IMR-90 (cell line): ENCODE measurements around the gene PPP6R3. TPM values are rescaled to one million over a fixed set of nuclear protein-coding genes. Genes with fewer than 3 reads are reported as not detected.

Source experiments
- ATAC-seq: fragments of 200-7000 bp; cut with Tn5 transposase; 2 replicates; pipeline ENCODE4 v1.9.1; 2020; ENCODE audit warnings: low read depth, mild to moderate bottlenecking, moderate library complexity
- BruUV-seq: library from RNA; stranded (reverse); fragments of 400-500 nt; replicated peaks from 2 replicates; lab custom pipeline; 2021; lab: Mats Ljungman, UMichigan
- CTCF ChIA-PET: fragments of 300-600 bp; formaldehyde crosslinking; extraction: SDS; loops from one replicate; lab custom pipeline; 2021; ENCODE audit warnings: antibody characterized with exemption; lab: Yijun Ruan, JAX
- POLR2A ChIA-PET: fragments of 300-600 bp; sonication (Branson Sonifier 250); formaldehyde crosslinking; loops from one replicate; lab custom pipeline; 2022; ENCODE audit warnings: antibody characterized with exemption; ENCODE audit not compliant: unreplicated experiment; lab: Charles Lee
- DNase-seq: peaks from one replicate; pipeline ENCODE4 v3.0.0; 2013
- H2AFZ ChIP-seq: replicated peaks from 2 replicates; pipeline ENCODE3; 2013; ENCODE audit warnings: low read length, mild to moderate bottlenecking; ENCODE audit not compliant: poor library complexity
- H2AK5ac ChIP-seq: 2 replicates; pipeline ENCODE4 v1.6.1; 2013; ENCODE audit warnings: low read depth, low read length, inconsistent platforms
- H2AK9ac ChIP-seq: replicated peaks from 2 replicates; pipeline ENCODE3; 2013; ENCODE audit warnings: mild to moderate bottlenecking, low read depth, low read length, moderate library complexity; ENCODE audit not compliant: poor library complexity
- H2BK120ac ChIP-seq: 2 replicates; pipeline ENCODE4 v1.6.1; 2013; ENCODE audit warnings: low read depth, low read length, inconsistent platforms
- H2BK15ac ChIP-seq: 3 replicates; pipeline ENCODE4 v1.6.1; 2013; ENCODE audit warnings: low read depth, low read length, inconsistent platforms
- H2BK20ac ChIP-seq: 2 replicates; pipeline ENCODE4 v1.6.1; 2013; ENCODE audit warnings: low read depth, mild to moderate bottlenecking, inconsistent platforms, low read length, moderate library complexity
- H2BK5ac ChIP-seq: 2 replicates; pipeline ENCODE4 v1.6.1; 2013; ENCODE audit warnings: mild to moderate bottlenecking, low read depth, low read length, inconsistent platforms; ENCODE audit not compliant: poor library complexity, severe bottlenecking
- H3K14ac ChIP-seq: replicated peaks from 2 replicates; pipeline ENCODE4 v1.6.1; 2013; ENCODE audit warnings: low read depth, low read length, inconsistent platforms
- H3K18ac ChIP-seq: 2 replicates; pipeline ENCODE4 v1.6.1; 2013; ENCODE audit warnings: low read depth, low read length, control low read depth
- H3K23ac ChIP-seq: 2 replicates; pipeline ENCODE4 v1.6.1; 2013; ENCODE audit warnings: low read depth, low read length, inconsistent platforms
- H3K27ac ChIP-seq: 2 replicates; pipeline ENCODE4 v1.5.1; 2013; ENCODE audit warnings: mild to moderate bottlenecking, control low read depth, low read length; ENCODE audit not compliant: insufficient read depth
- H3K27me3 ChIP-seq: 2 replicates; pipeline ENCODE4 v1.6.1; 2013; ENCODE audit warnings: low read length; ENCODE audit not compliant: control insufficient read depth, insufficient read depth
- H3K36me3 ChIP-seq: 2 replicates; pipeline ENCODE4 v1.6.1; 2013; ENCODE audit warnings: low read length, mixed read lengths; ENCODE audit not compliant: control insufficient read depth, insufficient read depth
- H3K4ac ChIP-seq: 2 replicates; pipeline ENCODE4 v1.6.1; 2013; ENCODE audit warnings: low read depth, low read length, inconsistent platforms
- H3K4me1 ChIP-seq: 2 replicates; pipeline ENCODE4 v1.6.1; 2013; ENCODE audit warnings: low read length, mixed read lengths; ENCODE audit not compliant: control insufficient read depth, insufficient read depth
- H3K4me2 ChIP-seq: 2 replicates; pipeline ENCODE4 v1.6.1; 2013; ENCODE audit warnings: low read depth, mild to moderate bottlenecking, control low read depth, low read length, moderate library complexity
- H3K4me3 ChIP-seq: 2 replicates; pipeline ENCODE4 v1.5.1; 2013; ENCODE audit warnings: low read depth, mild to moderate bottlenecking, control low read depth, low read length, moderate library complexity; ENCODE audit not compliant: insufficient read depth
- H3K56ac ChIP-seq: 2 replicates; pipeline ENCODE4 v1.6.1; 2013; ENCODE audit warnings: low read length, inconsistent platforms; ENCODE audit not compliant: insufficient read depth; ENCODE audit errors: extremely low read depth
- H3K79me1 ChIP-seq, 2 experiments: 2 replicates each; pipeline ENCODE4 v1.6.1; 2013; ENCODE audit warnings: low read length in 2 of 2, inconsistent platforms in 1 of 2, low read depth in 1 of 2
- H3K9ac ChIP-seq: 2 replicates; pipeline ENCODE4 v1.6.1; 2013; ENCODE audit warnings: low read depth, low read length, control low read depth
- H3K9me1 ChIP-seq: 2 replicates; pipeline ENCODE4 v1.6.1; 2013; ENCODE audit warnings: low read length, inconsistent platforms; ENCODE audit not compliant: insufficient read depth
- H3K9me3 ChIP-seq: 2 replicates; pipeline ENCODE4 v1.6.1; 2013; ENCODE audit warnings: low read length; ENCODE audit not compliant: control insufficient read depth, insufficient read depth
- H4K20me1 ChIP-seq: 2 replicates; pipeline ENCODE4 v1.6.1; 2013; ENCODE audit warnings: low read length, inconsistent platforms; ENCODE audit not compliant: insufficient read depth
- H4K5ac ChIP-seq: 2 replicates; pipeline ENCODE4 v1.6.1; 2013; ENCODE audit warnings: mild to moderate bottlenecking, low read depth, low read length, control low read depth
- H4K8ac ChIP-seq, 2 experiments: 2 replicates each; pipeline ENCODE4 v1.6.1; 2013; ENCODE audit warnings: low read depth in 2 of 2, low read length in 2 of 2, control low read depth in 1 of 2, inconsistent platforms in 1 of 2
- H4K91ac ChIP-seq: 2 replicates; pipeline ENCODE4 v1.6.1; 2013; ENCODE audit warnings: low read depth, low read length, inconsistent platforms; ENCODE audit not compliant: insufficient read depth
- BHLHE40 ChIP-seq: fragments of 150-350 bp; IDR thresholded peaks from 2 replicates; pipeline ENCODE4 v1.6.1; 2016; ENCODE audit warnings: mild to moderate bottlenecking, low read depth, low read length
- CEBPB ChIP-seq: IDR thresholded peaks from 2 replicates; pipeline ENCODE4 v1.6.1; 2012; ENCODE audit warnings: low read depth, low read length, improper control_type of control experiment
- CHD1 ChIP-seq: IDR thresholded peaks from 2 replicates; pipeline ENCODE4 v1.6.1; 2012; ENCODE audit warnings: low read depth, low read length, improper control_type of control experiment
- FOS ChIP-seq: fragments of 150-350 bp; IDR thresholded peaks from 2 replicates; pipeline ENCODE4 v1.6.1; 2016; ENCODE audit warnings: low read depth, low read length
- MAFK ChIP-seq: IDR thresholded peaks from 2 replicates; pipeline ENCODE4 v1.6.1; 2012; ENCODE audit warnings: low read depth, low read length, improper control_type of control experiment
- MAZ ChIP-seq: IDR thresholded peaks from 2 replicates; pipeline ENCODE4 v1.6.1; 2012; ENCODE audit warnings: low read depth, mild to moderate bottlenecking, low read length, improper control_type of control experiment, moderate library complexity, borderline replicate concordance
- MXI1 ChIP-seq: IDR thresholded peaks from 2 replicates; pipeline ENCODE4 v1.6.1; 2012; ENCODE audit warnings: low read depth, mild to moderate bottlenecking, low read length, moderate library complexity, borderline replicate concordance
- NFE2L2 ChIP-seq: fragments of 150-350 bp; IDR thresholded peaks from 2 replicates; pipeline ENCODE4 v1.6.1; 2016; ENCODE audit warnings: low read depth, mild to moderate bottlenecking, low read length
- POLR2A ChIP-seq: IDR thresholded peaks from 2 replicates; pipeline ENCODE4 v1.6.1; 2012; ENCODE audit warnings: mild to moderate bottlenecking, low read depth, low read length
- RAD21 ChIP-seq: IDR thresholded peaks from 2 replicates; pipeline ENCODE4 v1.6.1; 2012; ENCODE audit warnings: low read length, improper control_type of control experiment
- RCOR1 ChIP-seq: IDR thresholded peaks from 2 replicates; pipeline ENCODE4 v1.6.1; 2012; ENCODE audit warnings: mild to moderate bottlenecking, low read length, improper control_type of control experiment; ENCODE audit not compliant: insufficient replicate concordance
- RFX5 ChIP-seq: IDR thresholded peaks from 2 replicates; pipeline ENCODE4 v1.8.0; 2012; ENCODE audit warnings: low read depth, mild to moderate bottlenecking, low read length, moderate library complexity
- SMC3 ChIP-seq: fragments of 150-350 bp; IDR thresholded peaks from 2 replicates; pipeline ENCODE4 v1.6.1; 2016; ENCODE audit warnings: low read depth, mild to moderate bottlenecking, antibody characterized with exemption, low read length, moderate library complexity
- USF2 ChIP-seq: fragments of 150-350 bp; IDR thresholded peaks from 2 replicates; pipeline ENCODE4 v1.6.1; 2017; ENCODE audit warnings: mild to moderate bottlenecking, antibody characterized with exemption, low read length, low read depth
- WGBS, 2 experiments: methylation state at CpG; one replicate each; pipeline versions ENCODE4 v1.1.5 to v1.1.7; 2013; ENCODE audit warnings: missing lambda C conversion rate in 2 of 2; ENCODE audit not compliant: insufficient read length in 1 of 2; ENCODE audit errors: extremely low coverage in 2 of 2; 5-methylcytosine and 5-hydroxymethylcytosine counted together
- dilution Hi-C: fragments of 300-500 bp; cut with HindIII; formaldehyde crosslinking; loops from one replicate; pipeline ENCODE4 v1.14.3; 2018; ENCODE audit warnings: low sequenced_read_pairs; ENCODE audit not compliant: unreplicated experiment
- in situ Hi-C: fragments of 300-500 bp; cut with MboI; formaldehyde crosslinking; loops from 3 replicates; pipeline ENCODE4 v1.14.3; 2019; ENCODE audit warnings: low sequenced_read_pairs, inconsistent platforms, mixed read lengths
- intact Hi-C: fragments of 100-400 bp; cut with micrococcal nuclease; formaldehyde crosslinking; loops from 2 replicates; pipeline ENCODE4 v1.10.0; 2022
- polyA plus RNA-seq, 3 experiments: library from polyadenylated mRNA; depleted of rRNA; stranded (reverse); fragments of >200 nt; gene quantifications; 2 replicates each; pipeline ENCODE4 v1.2.3, GENCODE V29; 2012; ENCODE audit warnings: low replicate concordance in 1 of 3
- total RNA-seq: library from RNA; depleted of rRNA; stranded (reverse); fragments of >200 nt; gene quantifications from 2 replicates; pipeline ENCODE4 v1.2.3, GENCODE V29; 2012
- TF ChIP-seq, protein P1 (sequence below): fragments of 150-350 bp; IDR thresholded peaks from 2 replicates; pipeline ENCODE4 v1.6.1; 2016; ENCODE audit warnings: low read depth, mild to moderate bottlenecking, low read length, moderate library complexity, borderline replicate concordance
- TF ChIP-seq, protein P2 (sequence below): conservative IDR thresholded peaks from 2 replicates; pipeline ENCODE4 v1.5.1; 2012; ENCODE audit warnings: mild to moderate bottlenecking, low read depth, low read length, improper control_type of control experiment

The PPP6R3 gene
- total and polyA plus RNA-seq, 2 of the 4 experiments (the other 2 are of a cell fraction), result 29.0 to 123 TPM

DNA sequence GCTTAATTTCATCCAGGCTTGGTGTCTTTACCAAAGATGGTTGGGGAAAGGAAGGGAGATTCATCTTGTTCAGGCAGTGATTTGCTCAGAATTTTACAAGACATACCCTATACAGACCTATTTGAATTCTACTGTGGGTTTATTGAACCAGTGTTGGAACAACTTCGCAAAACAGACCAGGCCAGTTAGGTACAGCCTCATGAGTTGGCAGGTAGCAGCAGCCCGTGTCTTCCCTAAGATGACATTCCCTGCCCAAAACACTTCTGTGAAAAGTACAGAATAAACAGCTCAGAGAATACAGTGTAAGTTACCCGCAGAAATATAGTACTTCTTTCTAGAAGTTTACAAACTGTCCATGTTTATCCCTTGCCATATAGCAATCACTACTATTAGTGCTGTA is 121.3 kb downstream of the PPP6R3 start:
- peaks cover 29% of the 10 kb centered on the region for H3K36me3 ChIP-seq
- DNase-seq, result no peak
- H4K5ac ChIP-seq, result no peak overlapping the region
- H3K56ac ChIP-seq, result no peak overlapping the region
- BruUV-seq, result no TSS peak
- H2AK9ac ChIP-seq, result no peak overlapping the region
- no peak overlapping the region for H2BK15ac ChIP-seq
- H2BK120ac ChIP-seq, result no peak overlapping the region
- H3K23ac ChIP-seq, result no peak overlapping the region
- peaks cover 29 to 70% of the 10 kb centered on the region in 2 experiments for H3K79me1 ChIP-seq
- H3K9me3 ChIP-seq, result no peaks in the 10 kb centered on the region
- no peak overlapping the region for H2AFZ ChIP-seq
- ChIA-PET CTCF (no interaction called here), POLR2A (no interaction called here)
- H3K9me1 ChIP-seq, result peaks cover 20% of the 10 kb centered on the region
- H3K4me3 ChIP-seq, result no peak overlapping the region
- H2BK20ac ChIP-seq, result no peak overlapping the region
- no peak overlapping the region for H3K9ac ChIP-seq
- H3K4me1 ChIP-seq, result peaks cover 7% of the 10 kb centered on the region
- H3K27ac ChIP-seq, result no peak overlapping the region
- H3K18ac ChIP-seq, result no peak overlapping the region
- no peaks in the 10 kb centered on the region for H3K27me3 ChIP-seq
- ATAC-seq, result no peak
- TF ChIP-seq CEBPB, result no peak
- no peak for TF ChIP-seq MAFK
- TF ChIP-seq POLR2A, result no peak
- no peak for TF ChIP-seq RCOR1
- TF ChIP-seq RAD21, result no peak
- TF ChIP-seq, protein P1, sequence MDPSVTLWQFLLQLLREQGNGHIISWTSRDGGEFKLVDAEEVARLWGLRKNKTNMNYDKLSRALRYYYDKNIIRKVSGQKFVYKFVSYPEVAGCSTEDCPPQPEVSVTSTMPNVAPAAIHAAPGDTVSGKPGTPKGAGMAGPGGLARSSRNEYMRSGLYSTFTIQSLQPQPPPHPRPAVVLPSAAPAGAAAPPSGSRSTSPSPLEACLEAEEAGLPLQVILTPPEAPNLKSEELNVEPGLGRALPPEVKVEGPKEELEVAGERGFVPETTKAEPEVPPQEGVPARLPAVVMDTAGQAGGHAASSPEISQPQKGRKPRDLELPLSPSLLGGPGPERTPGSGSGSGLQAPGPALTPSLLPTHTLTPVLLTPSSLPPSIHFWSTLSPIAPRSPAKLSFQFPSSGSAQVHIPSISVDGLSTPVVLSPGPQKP, result no peak
- TF ChIP-seq USF2, result no peak
- no peak for TF ChIP-seq SMC3
- TF ChIP-seq MAZ, result no peak
- no peak for TF ChIP-seq MXI1
- no peak for TF ChIP-seq BHLHE40
- no peak for TF ChIP-seq CHD1
- TF ChIP-seq NFE2L2, result no peak
- TF ChIP-seq, protein P2, sequence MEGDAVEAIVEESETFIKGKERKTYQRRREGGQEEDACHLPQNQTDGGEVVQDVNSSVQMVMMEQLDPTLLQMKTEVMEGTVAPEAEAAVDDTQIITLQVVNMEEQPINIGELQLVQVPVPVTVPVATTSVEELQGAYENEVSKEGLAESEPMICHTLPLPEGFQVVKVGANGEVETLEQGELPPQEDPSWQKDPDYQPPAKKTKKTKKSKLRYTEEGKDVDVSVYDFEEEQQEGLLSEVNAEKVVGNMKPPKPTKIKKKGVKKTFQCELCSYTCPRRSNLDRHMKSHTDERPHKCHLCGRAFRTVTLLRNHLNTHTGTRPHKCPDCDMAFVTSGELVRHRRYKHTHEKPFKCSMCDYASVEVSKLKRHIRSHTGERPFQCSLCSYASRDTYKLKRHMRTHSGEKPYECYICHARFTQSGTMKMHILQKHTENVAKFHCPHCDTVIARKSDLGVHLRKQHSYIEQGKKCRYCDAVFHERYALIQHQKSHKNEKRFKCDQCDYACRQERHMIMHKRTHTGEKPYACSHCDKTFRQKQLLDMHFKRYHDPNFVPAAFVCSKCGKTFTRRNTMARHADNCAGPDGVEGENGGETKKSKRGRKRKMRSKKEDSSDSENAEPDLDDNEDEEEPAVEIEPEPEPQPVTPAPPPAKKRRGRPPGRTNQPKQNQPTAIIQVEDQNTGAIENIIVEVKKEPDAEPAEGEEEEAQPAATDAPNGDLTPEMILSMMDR, result no peak
- no peak for TF ChIP-seq FOS
- no peak for TF ChIP-seq RFX5
- no CpG with 5 or more reads among the region's 3 CpGs for WGBS, 2 experiments
- dilution Hi-C loops, result no loop called here
- no peak overlapping the region for H3K14ac ChIP-seq
- no peak overlapping the region for H3K4ac ChIP-seq
- H3K4me2 ChIP-seq, result no peak overlapping the region
- no peak overlapping the region for H2BK5ac ChIP-seq
- H4K20me1 ChIP-seq, result peaks cover 31% of the 10 kb centered on the region
- intact Hi-C loops, result loop anchor here (2.0 kb wide), 1 partner anchor 325 kb away; no protein-coding TSS in a partner anchor
- H4K8ac ChIP-seq, result no peak overlapping the region
- no peak overlapping the region for H4K91ac ChIP-seq
- H2AK5ac ChIP-seq, result no peak overlapping the region
- in situ Hi-C loops, result no loop called here
